HG02981 (cell line): ENCODE measurements around the gene UHMK1.

ENCODE experiments used
- ATAC-seq: cut with Tn5 transposase; IDR thresholded peaks from one replicate; pipeline ENCODE4 v1.9.1; 2021; ENCODE audit warnings: mild to moderate bottlenecking, moderate library complexity; ENCODE audit not compliant: unreplicated experiment

Gene UHMK1

DNA sequence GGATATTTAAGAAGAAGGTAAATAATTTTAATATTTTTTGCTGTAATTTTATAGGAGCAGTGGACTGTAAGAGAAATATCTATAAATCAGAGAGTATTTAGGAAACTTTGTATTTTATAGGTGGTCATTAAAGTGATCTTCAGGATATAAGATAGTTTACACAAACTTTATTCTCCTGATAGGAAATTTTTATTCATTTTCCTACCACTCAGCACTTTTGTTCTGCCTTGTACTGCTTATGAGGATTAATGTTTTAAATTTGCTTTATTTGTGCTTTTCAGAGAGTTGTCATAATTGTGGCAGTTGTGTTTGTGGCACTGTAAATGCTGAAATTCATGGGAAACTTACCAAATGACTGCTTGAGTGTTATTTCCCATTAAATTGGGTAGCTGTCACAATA lies 29.7 kb downstream of the UHMK1 start:
- no peak for ATAC-seq

GRCh38 chr1:162530307-162530987 lies 32.8 kb downstream of the UHMK1 start:
- peak; percentile 97 for ATAC-seq

DNA sequence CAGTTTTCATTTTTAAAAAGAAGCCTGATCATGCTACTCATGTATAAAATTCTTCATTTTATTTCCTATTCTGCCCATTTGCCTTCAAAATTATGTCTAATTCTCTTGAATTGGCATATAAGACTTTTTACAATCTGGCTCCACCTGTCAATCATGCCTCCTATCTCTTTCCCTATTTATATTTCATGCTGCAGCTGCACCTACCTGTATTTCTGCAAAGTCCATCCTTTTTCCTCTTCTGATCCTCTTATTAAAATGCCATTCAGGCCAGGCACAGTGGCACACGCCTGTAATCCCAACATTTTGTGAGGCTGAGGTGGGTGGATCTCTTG lies 33.3 kb downstream of the UHMK1 start:
- ATAC-seq, result no peak

DNA sequence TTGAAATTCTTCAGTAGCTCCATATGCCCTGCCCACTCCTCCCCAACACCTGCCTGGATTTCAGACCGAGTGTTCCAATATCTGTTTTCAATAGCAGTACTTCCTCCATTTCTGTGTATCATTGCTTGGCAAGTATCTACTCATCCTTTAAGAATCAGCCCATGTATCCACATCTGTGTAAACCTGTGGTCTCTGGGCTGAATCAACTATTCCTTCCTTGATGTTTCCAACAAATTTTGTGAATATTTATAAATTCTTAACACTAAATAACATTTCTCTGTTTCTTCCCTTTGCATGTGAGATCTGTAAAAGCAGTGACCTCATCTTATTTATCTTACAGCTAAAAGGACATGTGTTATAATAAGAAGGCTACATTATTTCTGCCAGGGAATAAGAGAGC lies 37.9 kb downstream of the UHMK1 start:
- ATAC-seq, result no peak

DNA sequence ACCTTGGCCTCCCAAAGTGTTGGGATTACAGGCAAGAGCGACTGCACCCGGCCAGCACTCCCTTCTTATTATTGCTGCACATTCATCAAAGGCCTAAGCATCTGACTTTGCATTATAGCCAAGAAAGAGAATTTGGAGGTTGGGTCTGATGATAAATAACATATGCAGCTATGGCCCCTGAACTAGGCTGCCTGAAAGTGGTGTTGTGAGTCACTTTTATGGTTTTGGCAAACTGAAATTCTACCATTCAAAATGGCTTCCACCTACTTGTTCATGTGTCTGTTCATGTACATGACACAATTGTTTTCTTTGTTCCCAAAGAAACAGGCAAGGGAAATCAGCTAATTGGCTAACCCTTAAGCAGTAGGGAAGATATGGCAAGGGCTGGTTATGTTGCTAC lies 38.9 kb downstream of the UHMK1 start:
- ATAC-seq, result no peak

GRCh38 chr1:162537216-162537615 lies 39.6 kb downstream of the UHMK1 start:
- no peak for ATAC-seq

- ATAC-seq, result no peak
These were observed 41.3 kb downstream of the UHMK1 start for GRCh38 chr1:162538815-162539431.

DNA sequence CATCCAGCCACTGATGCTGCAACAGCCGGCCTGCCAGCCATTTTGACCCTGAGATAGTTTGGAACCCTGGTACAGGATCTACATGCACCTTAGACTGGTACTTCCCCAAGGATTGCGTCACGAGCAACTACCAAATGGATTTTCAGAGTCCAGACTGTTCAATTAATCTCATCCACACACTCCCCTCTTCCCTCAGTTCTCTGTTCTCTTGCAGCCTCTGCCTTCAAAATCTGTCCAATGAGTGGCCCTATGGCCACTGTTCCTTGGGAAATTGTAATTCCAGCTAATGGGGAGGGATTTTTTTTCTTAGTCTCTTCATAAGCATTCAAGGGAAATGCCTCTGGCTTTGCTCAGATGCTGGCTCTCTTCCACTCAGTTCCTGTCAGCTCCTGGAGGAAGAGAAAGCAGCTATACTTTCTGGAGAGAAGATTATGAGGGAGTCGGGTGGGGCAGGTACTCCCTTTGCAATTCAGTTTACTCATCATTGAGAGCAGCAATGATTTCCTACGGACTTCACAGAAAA lies 44.1 kb downstream of the UHMK1 start:
- no peak for ATAC-seq

GRCh38 chr1:162543228-162543627 lies 45.6 kb downstream of the UHMK1 start:
- no peak for ATAC-seq

DNA sequence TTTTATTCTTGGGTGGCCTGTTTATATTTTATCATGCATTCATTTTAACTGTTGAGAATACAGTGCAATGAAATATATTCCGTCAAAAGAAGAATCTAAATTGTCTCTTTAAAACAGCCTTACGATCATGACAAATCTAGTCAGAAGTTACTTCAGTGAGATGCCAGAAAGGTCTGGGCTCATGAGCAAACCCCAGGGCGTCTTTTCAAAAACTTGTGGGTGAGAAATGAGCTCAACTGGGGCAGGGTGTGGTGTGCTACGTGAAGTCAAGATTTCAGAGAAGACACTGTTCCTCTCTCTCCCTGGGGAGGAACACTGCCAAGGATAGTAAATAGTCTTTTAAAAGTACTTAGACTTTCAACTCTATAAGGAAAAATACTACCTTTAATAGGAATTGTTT lies 50.6 kb downstream of the UHMK1 start:
- no peak for ATAC-seq

DNA sequence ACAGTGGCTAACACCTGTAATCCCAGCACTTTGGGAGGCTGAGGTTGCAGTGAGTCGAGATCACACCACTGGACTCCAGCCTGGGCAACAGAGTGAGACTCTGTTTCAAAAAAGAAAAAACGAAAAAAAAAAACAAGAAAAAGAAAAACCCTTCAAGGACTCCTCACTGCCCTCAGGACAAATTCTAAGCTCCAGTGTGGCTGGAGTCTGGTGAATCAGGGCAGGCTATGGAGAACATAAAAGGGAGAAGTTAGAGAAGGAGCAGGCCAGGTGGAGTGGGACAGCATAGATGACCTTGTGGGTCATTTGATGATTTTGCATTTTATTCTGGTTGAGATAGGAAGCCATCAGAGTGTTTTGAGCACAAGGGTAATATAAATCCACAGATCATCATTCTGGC lies 51.4 kb downstream of the UHMK1 start:
- no peak for ATAC-seq

GRCh38 chr1:162550925-162551324 lies 53.3 kb downstream of the UHMK1 start:
- ATAC-seq, result no peak

- ATAC-seq, result no peak
These were observed 54.5 kb downstream of the UHMK1 start for GRCh38 chr1:162551969-162552683.

DNA sequence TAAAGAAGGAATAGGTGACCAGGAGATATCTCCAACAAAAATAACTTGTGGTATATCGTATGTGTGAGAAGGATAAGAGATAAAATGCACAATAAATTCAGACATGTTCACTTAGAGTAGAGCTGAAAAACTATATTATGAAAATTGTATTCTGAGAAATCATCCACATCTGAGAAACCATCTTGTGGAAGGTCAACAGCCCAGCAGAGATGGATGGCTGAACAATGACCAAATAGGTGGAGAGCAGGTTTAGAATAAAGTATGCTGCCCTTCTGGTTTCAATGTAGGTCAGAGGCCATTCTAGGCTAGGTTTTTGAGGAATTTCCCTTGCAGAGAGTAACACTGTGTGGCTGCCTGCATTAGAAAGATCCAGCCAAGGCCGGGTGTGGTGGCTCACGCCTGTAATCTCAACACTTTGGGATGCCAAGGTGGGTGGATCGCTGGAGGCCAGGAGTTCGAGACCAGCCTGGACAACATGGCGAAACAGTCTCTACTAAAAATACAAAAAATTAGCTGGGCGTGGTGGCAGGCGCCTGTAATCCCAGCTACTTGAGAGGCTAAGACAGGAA lies 55.1 kb downstream of the UHMK1 start:
- ATAC-seq, result no peak

- no peak for ATAC-seq
These were observed 56.6 kb downstream of the UHMK1 start for GRCh38 chr1:162554258-162554657.

DNA sequence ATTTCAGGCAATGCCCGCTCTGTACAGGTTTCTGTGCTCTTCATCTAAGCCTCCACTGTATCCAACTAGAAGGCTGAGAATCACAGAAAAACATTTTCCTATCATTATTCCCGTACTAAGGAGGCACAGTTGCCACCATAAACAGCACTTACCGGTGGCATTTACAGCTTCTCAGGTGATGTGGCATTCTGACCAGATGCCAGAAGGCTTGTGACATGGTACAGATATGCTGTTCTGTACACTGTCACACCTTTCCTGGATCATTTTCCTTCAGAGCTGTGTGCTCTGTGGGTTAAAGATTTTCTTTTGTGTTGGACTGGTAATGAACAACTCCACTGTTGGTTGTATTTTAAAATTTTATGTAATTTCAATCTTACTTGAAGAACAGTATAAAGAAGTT lies 59.9 kb downstream of the UHMK1 start:
- ATAC-seq, result no peak

- no peak for ATAC-seq
These were observed 62.9 kb downstream of the UHMK1 start for GRCh38 chr1:162560303-162561036.

GRCh38 chr1:162561037-162561615 lies 63.5 kb downstream of the UHMK1 start:
- peak; percentile 91 for ATAC-seq

GRCh38 chr1:162561616-162562469 lies 64.2 kb downstream of the UHMK1 start, which contains the start of gene UAP1:
TSS of gene UAP1 (plus strand) at chr1:162561722. CDS start at chr1:162566069, 4,347 bp downstream.
- peak; percentile 26 for ATAC-seq

GRCh38 chr1:162562470-162562828 lies 64.8 kb downstream of the UHMK1 start:
- ATAC-seq, result no peak
